HCT116 (cell line): ENCODE measurements around the gene SUV39H2. TPM values are rescaled to one million over a fixed set of nuclear protein-coding genes. Genes with fewer than 3 reads are reported as not detected.

ENCODE experiments used
- ATAC-seq: fragments of 200-7000 bp; cut with Tn5 transposase; 2 replicates; pipeline ENCODE4 v1.9.1; 2020; ENCODE audit warnings: mild to moderate bottlenecking, moderate library complexity
- BruUV-seq: library from RNA; stranded (reverse); fragments of 400-500 nt; replicated peaks from 2 replicates; lab custom pipeline; 2021; lab: Mats Ljungman, UMichigan
- CTCF ChIA-PET: fragments of 300-600 bp; sonication (Branson Sonifier 250); formaldehyde crosslinking; loops from one replicate; lab custom pipeline; 2021; ENCODE audit warnings: antibody characterized with exemption; lab: Charles Lee
- POLR2A ChIA-PET: fragments of 300-600, 350-600 bp; sonication (Branson Sonifier 250); formaldehyde crosslinking; loops from one replicate; lab custom pipeline; 2021; ENCODE audit warnings: antibody characterized with exemption; lab: Charles Lee
- RAD21 ChIA-PET, 2 experiments: fragments of 300-600 bp; sonication (Branson Sonifier 250); formaldehyde crosslinking; loops; one replicate each; lab custom pipeline; 2023; ENCODE audit warnings: low total read pairs in 2 of 2; ENCODE audit not compliant: uncharacterized antibody in 2 of 2, unreplicated experiment in 2 of 2, low non-redundant PET in 1 of 2; lab: Charles Lee
- DNase-seq: peaks from one replicate; pipeline ENCODE4 v3.0.0-alpha.2; 2010; ENCODE audit warnings: low read depth, low spot score
- H2AFZ ChIP-seq: fragments of 200-600 bp; shearing (Covaris generic), sonication (generic); 2 replicates; pipeline ENCODE4 v1.6.1; 2017; ENCODE audit warnings: low read depth, mixed run types, mixed read lengths, antibody characterized with exemption, low read length; ENCODE audit not compliant: poor library complexity, severe bottlenecking
- H3K27ac ChIP-seq: 2 replicates; pipeline ENCODE4 v1.5.1; 2012; ENCODE audit warnings: low read depth, low read length
- H3K27me3 ChIP-seq: fragments of 200-600 bp; sonication (generic); 2 replicates; pipeline ENCODE4 v1.6.1; 2016; ENCODE audit warnings: mixed run types, low read length, mixed read lengths; ENCODE audit not compliant: insufficient read depth
- H3K36me3 ChIP-seq, 2 experiments: fragments of 200-500 bp in 1 of 2; fragments of 200-600 bp in 1 of 2; sonication (Bioruptor generic) in 1 of 2; sonication (generic) in 1 of 2; 2 replicates each; pipeline versions ENCODE4 v1.5.1 to v1.6.1; 2014 to 2016; ENCODE audit warnings: low read length in 2 of 2, inconsistent platforms in 1 of 2, mixed read lengths in 1 of 2, mixed run types in 1 of 2; ENCODE audit not compliant: insufficient read depth in 2 of 2, control insufficient read depth in 1 of 2
- H3K4me1 ChIP-seq, 2 experiments: fragments of 200-600 bp in 1 of 2; sonication (generic) in 1 of 2; 2 replicates each; pipeline versions ENCODE4 v1.5.1 to v1.6.1; 2012 to 2017; ENCODE audit warnings: low read length in 2 of 2, inconsistent platforms in 1 of 2, mild to moderate bottlenecking in 1 of 2, mixed read lengths in 1 of 2, mixed run types in 1 of 2, moderate library complexity in 1 of 2; ENCODE audit not compliant: insufficient read depth in 2 of 2, control insufficient read depth in 1 of 2
- H3K4me2 ChIP-seq: fragments of 200-600 bp; sonication (generic); 2 replicates; pipeline ENCODE4 v1.6.1; 2017; ENCODE audit warnings: mixed run types, low read length, mixed read lengths
- H3K4me3 ChIP-seq, 2 experiments: fragments of 200-600 bp in 1 of 2; sonication (generic) in 1 of 2; replicated peaks in 1 of 2; 2 replicates each; pipeline ENCODE4 v1.5.1; 2011 to 2016; ENCODE audit warnings: low read length in 2 of 2, control low read depth in 1 of 2, low read depth in 1 of 2, mild to moderate bottlenecking in 1 of 2, mixed read lengths in 1 of 2, mixed run types in 1 of 2
- H3K79me2 ChIP-seq: fragments of 200-600 bp; sonication (generic); 2 replicates; pipeline ENCODE4 v1.6.1; 2017; ENCODE audit warnings: mild to moderate bottlenecking, mixed run types, low read length, moderate library complexity, mixed read lengths; ENCODE audit not compliant: insufficient read depth
- H3K9ac ChIP-seq: fragments of 200-600 bp; sonication (generic); 2 replicates; pipeline ENCODE4 v1.6.1; 2016; ENCODE audit warnings: low read length, mixed read lengths
- H3K9me2 ChIP-seq: fragments of 200-600 bp; sonication (generic), shearing (Covaris generic); 2 replicates; pipeline ENCODE4 v1.6.1; 2017; ENCODE audit warnings: mixed run types, mild to moderate bottlenecking, moderate library complexity; ENCODE audit not compliant: insufficient read depth
- H3K9me3 ChIP-seq, 2 experiments: fragments of 200-500 bp in 1 of 2; fragments of 200-600 bp in 1 of 2; sonication (Bioruptor generic) in 1 of 2; sonication (generic) in 1 of 2; 2 replicates each; pipeline ENCODE4 v1.6.1; 2014 to 2017; ENCODE audit warnings: low read length in 2 of 2, mixed read lengths in 2 of 2, inconsistent platforms in 1 of 2, low read depth in 1 of 2, mild to moderate bottlenecking in 1 of 2, mixed run types in 1 of 2, moderate library complexity in 1 of 2; ENCODE audit not compliant: control insufficient read depth in 1 of 2, insufficient read depth in 1 of 2
- H4K20me1 ChIP-seq: fragments of 200-600 bp; sonication (generic), shearing (Covaris generic); 2 replicates; pipeline ENCODE4 v1.6.1; 2017; ENCODE audit warnings: mixed run types, mild to moderate bottlenecking, moderate library complexity; ENCODE audit not compliant: insufficient read depth
- ATF3 ChIP-seq: IDR thresholded peaks from 2 replicates; pipeline ENCODE4 v1.6.1; 2012
- CBX3 ChIP-seq: IDR thresholded peaks from 2 replicates; pipeline ENCODE4 v1.6.1; 2012; ENCODE audit warnings: low read depth
- CTCF ChIP-seq, 3 experiments: fragments of 200-600 bp in 1 of 3; sonication (generic) in 1 of 3; IDR thresholded peaks in 2 of 3; conservative IDR thresholded peaks in 1 of 3; 2 replicates each; pipeline ENCODE4 v1.5.1; 2012 to 2017; ENCODE audit warnings: low read depth in 2 of 3, low read length in 2 of 3, antibody characterized with exemption in 1 of 3, borderline replicate concordance in 1 of 3, control low read depth in 1 of 3, mild to moderate bottlenecking in 1 of 3, mixed read lengths in 1 of 3, mixed run types in 1 of 3, moderate library complexity in 1 of 3; ENCODE audit not compliant: insufficient read depth in 1 of 3
- EGR1 ChIP-seq: IDR thresholded peaks from 2 replicates; pipeline ENCODE4 v1.6.1; 2012; ENCODE audit warnings: low read depth
- EZH2 ChIP-seq: fragments of 200-600 bp; sonication (generic); IDR thresholded peaks from 2 replicates; pipeline ENCODE4 v1.6.1; 2017; ENCODE audit warnings: antibody characterized with exemption, mixed run types
- POLR2A ChIP-seq: IDR thresholded peaks from 2 replicates; pipeline ENCODE4 v1.7.0; 2011; ENCODE audit warnings: borderline replicate concordance; ENCODE audit not compliant: insufficient read depth, insufficient read length; ENCODE audit errors: extremely low read depth
- RAD21 ChIP-seq: IDR thresholded peaks from 2 replicates; pipeline ENCODE4 v1.6.1; 2012; ENCODE audit warnings: low read depth, mild to moderate bottlenecking
- SIN3A ChIP-seq: IDR thresholded peaks from 2 replicates; pipeline ENCODE4 v1.6.1; 2012; ENCODE audit warnings: low read depth
- TCF7L2 ChIP-seq: IDR thresholded peaks from 2 replicates; pipeline ENCODE4 v1.7.0; 2011; ENCODE audit warnings: borderline replicate concordance, inconsistent platforms; ENCODE audit not compliant: insufficient read depth, insufficient read length; ENCODE audit errors: extremely low read depth
- YY1 ChIP-seq: IDR thresholded peaks from 2 replicates; pipeline ENCODE4 v1.6.1; 2011; ENCODE audit warnings: low read length, low read depth, moderate library complexity, mild to moderate bottlenecking; ENCODE audit not compliant: insufficient replicate concordance; ENCODE audit errors: extremely low read depth
- ZBTB33 ChIP-seq: IDR thresholded peaks from 2 replicates; pipeline ENCODE4 v1.6.1; 2011; ENCODE audit warnings: mild to moderate bottlenecking, low read length, moderate library complexity; ENCODE audit not compliant: insufficient replicate concordance; ENCODE audit errors: extremely low read depth
- ZNF274 ChIP-seq: fragments of 200-500 bp; sonication (Bioruptor generic); IDR thresholded peaks from 2 replicates; pipeline ENCODE4 v1.6.1; 2014; ENCODE audit warnings: mild to moderate bottlenecking, low read depth, low read length, inconsistent platforms
- intact Hi-C: fragments of 100-400 bp; cut with micrococcal nuclease; formaldehyde crosslinking; loops from 2 replicates; pipeline ENCODE4 v1.10.0; 2022
- total RNA-seq: library from RNA; stranded (reverse); gene quantifications from one replicate; pipeline ENCODE4 v1.2.1, GENCODE V29; 2021; ENCODE audit not compliant: unreplicated experiment

The SUV39H2 gene
- total RNA-seq, 1 experiment from 2014 or later = 26.6 TPM

GRCh38 chr10:14926722-14927416 is 48.2 kb downstream of the SUV39H2 start (continued):
- no peak for TF ChIP-seq CTCF (IDR thresholded peaks at IDR 0.05 in 2 of 3, conservative IDR thresholded peaks at IDR 0.05 in 1 of 3; ENCODE audit: borderline replicate concordance in 1 of 3, insufficient read depth in 1 of 3, low read depth in 2 of 3, low read length in 2 of 3)
- TF ChIP-seq TCF7L2 = no peak
- no peak for TF ChIP-seq ZNF274
- no peak for TF ChIP-seq SIN3A

DNA sequence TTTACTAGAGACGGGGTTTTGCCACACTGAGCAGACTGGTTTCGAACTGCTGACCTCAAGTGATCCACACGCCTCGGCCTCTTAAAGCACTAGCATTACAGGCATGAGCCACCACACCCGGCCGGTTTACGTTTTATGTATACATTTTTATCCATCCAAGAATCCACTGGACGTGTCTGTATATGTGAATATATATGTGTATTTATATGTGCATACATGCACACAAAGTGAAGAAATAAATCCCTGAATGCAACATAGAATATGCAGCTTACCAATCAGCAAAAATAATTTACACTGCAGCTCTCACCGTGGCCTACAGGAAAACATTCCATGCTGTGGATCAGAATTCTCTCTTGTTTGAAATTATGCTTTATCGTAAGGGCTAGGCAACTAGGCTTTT is 51.9 kb downstream of the SUV39H2 start:
- CTCF ChIA-PET = no interaction called here
- no TSS peak for BruUV-seq
- Histone ChIP-seq H3K9ac (no peak overlapping the region), H3K4me3 (no peak overlapping the region), H3K36me3 (peaks cover 31 to 33% of the 10 kb centered on the region in 2 experiments), H4K20me1 (no peaks in the 10 kb centered on the region), H3K79me2 (no peaks in the 10 kb centered on the region), H3K4me2 (no peak overlapping the region), H3K27ac (no peak overlapping the region), H3K27me3 (no peaks in the 10 kb centered on the region), H3K9me3 (no peaks in the 10 kb centered on the region), H3K4me1 (no peaks in the 10 kb centered on the region; a peak in 1 of 4 replicates), H3K9me2 (no peaks in the 10 kb centered on the region), H2AFZ (no peak overlapping the region)
- no peak for DNase-seq
- no peak for TF ChIP-seq CBX3
- TF ChIP-seq POLR2A = no peak
- no peak for TF ChIP-seq YY1
- TF ChIP-seq SIN3A = no peak
- no peak for TF ChIP-seq ZBTB33
- TF ChIP-seq TCF7L2 = no peak
- no peak for TF ChIP-seq EGR1
- no peak for TF ChIP-seq RAD21
- TF ChIP-seq ATF3 = no peak
- TF ChIP-seq ZNF274 = no peak
- TF ChIP-seq EZH2 = no peak
- no peak for ATAC-seq
- intact Hi-C loops = no loop called here
- RAD21 ChIA-PET = no interaction called here
- POLR2A ChIA-PET = no interaction called here
